GM12873 (cell line): ENCODE results near the gene XRCC3.

Experiments used
- TF ChIP-seq, protein P1 (sequence below): IDR thresholded peaks from 2 replicates; pipeline ENCODE4 v1.5.1; 2012; ENCODE audit warnings: low read depth, mild to moderate bottlenecking, moderate library complexity, low read length, control low read depth; ENCODE audit not compliant: insufficient read depth; ENCODE audit errors: missing control alignments

The XRCC3 gene

DNA sequence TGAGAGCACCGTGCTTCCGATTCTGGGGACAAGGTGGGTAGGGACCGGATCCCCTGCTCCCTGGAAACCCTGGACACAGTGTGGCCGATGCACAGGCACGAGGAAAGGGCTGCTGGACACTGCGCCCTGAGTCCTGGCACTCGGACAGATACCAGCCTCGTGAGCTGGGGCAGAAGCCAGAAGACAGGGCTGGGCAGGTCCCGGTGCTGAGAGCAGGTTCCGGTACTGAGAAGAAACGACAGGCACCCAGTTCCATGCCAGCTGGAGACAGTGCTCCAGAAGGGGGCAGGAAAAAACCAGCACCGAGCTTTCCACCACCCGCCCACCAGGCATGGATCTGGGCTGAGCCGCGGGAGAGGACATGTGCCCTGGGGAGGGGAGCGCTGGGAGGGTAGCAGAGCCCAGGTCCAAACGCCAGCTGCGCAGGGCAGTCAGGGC, 6.5 kb downstream of the XRCC3 start:
- TF ChIP-seq, protein P1, sequence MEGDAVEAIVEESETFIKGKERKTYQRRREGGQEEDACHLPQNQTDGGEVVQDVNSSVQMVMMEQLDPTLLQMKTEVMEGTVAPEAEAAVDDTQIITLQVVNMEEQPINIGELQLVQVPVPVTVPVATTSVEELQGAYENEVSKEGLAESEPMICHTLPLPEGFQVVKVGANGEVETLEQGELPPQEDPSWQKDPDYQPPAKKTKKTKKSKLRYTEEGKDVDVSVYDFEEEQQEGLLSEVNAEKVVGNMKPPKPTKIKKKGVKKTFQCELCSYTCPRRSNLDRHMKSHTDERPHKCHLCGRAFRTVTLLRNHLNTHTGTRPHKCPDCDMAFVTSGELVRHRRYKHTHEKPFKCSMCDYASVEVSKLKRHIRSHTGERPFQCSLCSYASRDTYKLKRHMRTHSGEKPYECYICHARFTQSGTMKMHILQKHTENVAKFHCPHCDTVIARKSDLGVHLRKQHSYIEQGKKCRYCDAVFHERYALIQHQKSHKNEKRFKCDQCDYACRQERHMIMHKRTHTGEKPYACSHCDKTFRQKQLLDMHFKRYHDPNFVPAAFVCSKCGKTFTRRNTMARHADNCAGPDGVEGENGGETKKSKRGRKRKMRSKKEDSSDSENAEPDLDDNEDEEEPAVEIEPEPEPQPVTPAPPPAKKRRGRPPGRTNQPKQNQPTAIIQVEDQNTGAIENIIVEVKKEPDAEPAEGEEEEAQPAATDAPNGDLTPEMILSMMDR, result no peak

DNA sequence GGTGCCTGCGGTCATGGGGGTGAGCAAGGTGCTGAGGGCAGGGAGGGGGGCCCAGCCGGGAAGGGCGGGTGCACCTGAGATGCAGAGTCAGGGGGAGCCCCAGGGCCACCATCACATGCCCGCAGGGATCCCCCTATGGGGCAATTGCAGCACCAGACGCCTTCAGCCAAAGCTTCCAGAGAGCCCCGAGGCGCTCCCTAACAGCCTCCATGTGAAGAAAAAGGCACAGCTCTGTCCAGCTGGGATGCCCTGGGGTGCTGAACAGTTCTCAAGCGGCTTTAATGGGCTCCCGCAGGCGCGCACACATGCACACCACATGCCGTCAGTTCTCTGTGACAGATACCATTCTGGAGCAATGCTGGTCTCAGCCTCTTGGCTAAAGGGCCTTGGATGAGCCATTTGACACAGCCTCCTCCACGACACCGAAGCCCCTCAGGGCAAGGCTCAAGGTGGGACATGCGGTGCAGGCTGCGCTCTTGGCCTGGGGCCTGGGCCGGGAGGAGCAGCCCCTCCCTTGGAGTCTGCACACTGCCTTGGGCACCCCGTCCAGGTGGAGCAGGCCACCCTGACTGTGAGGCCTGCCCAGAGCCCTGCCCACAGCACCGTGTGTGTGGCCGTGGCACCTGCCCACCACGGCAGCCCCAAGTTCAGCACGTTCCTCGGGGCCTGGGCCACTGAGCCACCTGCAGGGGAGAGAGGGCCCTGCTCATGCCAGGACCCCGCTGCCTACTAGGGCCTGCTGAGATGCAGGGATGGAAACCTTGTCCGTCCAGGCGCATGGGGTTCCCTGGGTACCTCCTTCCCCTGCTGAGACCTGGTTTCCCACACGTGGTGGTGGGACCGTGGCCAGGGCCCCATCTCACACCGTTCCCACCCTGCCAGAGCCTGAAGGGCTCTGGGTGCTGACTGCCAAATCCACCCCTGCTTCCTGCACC, 7.7 kb downstream of the XRCC3 start:
- TF ChIP-seq, protein P1, result no peak

DNA sequence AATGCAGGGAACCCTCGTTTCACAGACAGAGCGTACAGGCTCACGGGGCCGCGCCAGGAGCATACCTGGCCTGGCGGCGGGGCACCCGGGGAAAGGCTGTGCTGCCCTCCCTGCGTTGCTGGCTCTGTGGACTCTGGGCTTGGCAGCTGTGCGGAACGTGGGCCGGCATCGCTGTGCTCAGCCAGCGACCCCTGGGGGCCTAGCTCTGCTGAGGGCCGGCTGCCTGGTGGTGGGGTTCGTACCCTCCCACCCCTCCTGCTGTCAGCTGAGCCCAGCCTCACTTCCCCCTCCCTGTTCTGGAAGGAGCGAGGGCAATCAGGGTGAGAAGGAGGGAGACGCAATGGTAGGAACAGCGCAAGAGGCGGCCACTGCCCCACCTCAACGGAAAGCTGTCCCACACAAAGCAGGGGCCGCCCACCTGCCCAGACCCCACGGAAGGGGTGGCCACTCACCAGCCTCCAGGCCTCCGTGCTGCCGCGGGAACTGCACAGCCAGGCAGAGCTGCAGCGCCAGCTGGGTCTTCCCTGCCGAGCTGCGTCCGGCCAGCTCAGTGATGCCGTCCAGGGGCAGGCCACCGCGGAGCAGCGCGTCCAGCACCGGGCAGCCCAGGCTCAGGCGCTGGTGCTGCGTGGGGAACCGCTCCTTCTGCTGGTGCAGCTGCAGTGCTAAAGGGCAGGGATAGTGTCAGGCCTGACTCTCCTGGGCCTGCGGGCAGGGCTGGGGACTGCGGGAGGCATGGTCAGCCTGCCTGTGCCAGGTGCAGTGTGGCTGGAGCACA, 8.5 kb downstream of the XRCC3 start:
- TF ChIP-seq, protein P1, result no peak

DNA sequence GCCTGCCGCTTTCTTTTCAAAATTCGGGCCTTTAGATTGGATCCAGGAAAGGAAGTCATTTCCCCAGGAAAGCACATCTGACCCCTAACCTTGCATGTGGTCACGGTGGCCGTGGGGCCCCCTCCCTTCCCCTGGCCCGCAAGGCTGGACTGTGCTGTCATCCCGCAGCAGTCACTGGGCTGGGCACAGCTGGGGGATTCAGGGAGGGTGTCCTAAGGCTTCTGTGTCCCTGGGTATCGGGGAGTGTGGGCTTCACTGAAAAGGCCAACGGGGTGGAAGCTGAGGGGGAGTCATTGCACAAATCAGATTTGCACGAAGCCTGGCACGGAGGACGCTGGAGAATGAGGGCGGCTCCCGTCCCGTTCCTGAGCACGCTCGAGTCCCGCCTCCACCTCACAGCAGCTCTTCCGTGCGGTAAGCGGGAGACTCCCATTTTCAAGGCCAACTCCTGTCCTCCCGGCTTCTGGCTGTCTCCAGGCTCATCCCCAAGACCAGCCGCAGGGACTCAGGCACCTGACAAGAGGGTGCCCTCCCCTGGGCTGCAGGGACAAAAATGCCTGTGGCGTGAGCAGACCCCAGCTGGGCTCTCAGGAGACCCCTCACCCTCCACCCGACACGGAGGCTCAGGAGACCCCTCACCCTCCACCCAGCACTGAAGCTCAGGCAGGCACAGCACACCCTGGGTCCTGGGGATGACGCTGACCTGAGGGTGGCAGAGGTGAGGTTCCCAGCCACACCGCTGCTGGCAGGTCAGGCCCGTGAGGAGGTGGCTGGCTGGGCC, 9.6 kb downstream of the XRCC3 start:
- TF ChIP-seq, protein P1, result no peak

DNA sequence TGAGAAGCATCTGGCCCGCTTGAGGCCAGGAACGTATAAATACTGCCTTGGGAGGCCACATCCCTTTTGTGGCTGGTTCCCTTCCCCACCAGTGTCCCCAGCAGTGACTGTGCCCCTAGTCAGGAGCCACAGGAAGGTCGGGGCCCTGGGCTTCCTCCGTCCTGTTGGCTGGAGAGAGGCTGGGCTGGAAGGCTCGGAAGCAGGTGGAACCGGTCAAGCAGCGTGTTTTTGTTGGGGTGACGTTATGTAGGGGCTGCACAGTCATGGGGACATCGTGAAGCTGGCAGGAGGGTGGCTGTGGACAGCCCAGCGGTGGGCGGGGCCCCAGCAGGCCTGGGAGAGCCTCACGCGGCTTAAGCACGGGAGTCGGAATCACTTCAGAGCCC, 10.1 kb downstream of the XRCC3 start:
- TF ChIP-seq, protein P1, result no peak

DNA sequence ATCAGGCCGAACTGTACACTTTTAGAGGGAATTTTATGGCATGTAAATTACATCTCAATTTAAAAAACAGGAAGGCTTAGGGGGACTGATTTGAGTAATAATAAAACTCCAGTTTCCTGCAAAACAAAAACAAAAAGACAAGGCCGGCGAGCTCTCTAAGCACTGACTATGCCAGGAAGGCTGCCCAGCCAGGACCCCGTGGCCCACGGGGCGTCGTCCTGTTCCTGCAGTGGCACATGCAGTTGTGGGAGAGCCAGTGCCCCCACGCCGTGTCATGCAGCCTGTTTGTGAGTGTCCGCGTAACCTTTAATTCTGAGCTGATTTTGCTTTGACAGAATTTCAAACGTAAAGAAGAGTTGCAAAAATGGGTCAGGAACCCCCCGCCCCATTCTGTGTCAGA, 10.5 kb downstream of the XRCC3 start:
- TF ChIP-seq, protein P1, result no peak
